HG02852 (cell line): Measurements from ENCODE around the gene UBE2C.

Source experiments
- ATAC-seq: cut with Tn5 transposase; IDR thresholded peaks from one replicate; pipeline ENCODE4 v1.9.1; 2021; ENCODE audit warnings: mild to moderate bottlenecking, moderate library complexity; ENCODE audit not compliant: unreplicated experiment

The UBE2C gene

DNA sequence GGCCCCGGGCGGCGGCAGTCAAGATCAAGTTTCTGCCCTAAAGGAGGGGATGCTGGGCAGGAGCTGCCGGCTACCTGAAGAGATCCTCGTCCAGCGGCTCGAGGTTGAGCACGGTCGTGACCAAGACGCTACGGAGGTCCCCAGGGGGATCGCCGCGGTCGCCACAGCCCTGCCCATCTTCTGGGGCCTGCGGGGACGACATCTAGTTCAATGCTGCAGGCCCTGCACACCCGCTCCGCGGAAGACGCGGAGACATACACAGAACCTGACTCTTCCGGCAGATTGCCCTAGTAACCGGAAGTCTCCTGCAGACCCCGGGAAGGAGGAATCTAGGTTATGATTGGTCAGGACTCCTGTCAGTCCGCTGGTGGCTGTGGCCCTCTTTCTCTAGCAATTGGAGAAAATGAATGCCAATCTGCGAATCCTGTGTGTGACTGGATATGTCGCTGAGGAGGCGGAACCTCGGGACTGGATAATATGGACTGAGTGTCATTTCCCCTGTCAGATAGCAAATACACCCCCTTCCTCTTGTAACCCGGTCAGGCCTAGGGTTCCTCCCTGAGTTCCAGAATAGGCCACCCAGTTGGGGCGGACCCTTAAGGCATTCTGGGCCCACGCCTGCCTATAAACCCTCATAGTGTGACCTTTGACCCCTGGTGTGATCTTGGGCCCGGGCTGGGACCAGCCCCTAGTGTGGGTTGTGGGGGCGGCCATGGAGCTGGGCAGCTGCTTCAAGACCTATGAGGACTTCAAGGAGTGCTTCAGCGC lies 44.9 kb downstream of the UBE2C start, which contains the start of the genes ACOT8 and ZSWIM3:
ACOT8 (minus strand) TSS at position 279 of the 768 bp plus-strand sequence; CDS start at position 202, 77 bp downstream.
ZSWIM3 (plus strand) TSS at position 501 of the 768 bp plus-strand sequence; CDS start at position 713, 212 bp downstream.
- ATAC-seq = peak; percentile 96

DNA sequence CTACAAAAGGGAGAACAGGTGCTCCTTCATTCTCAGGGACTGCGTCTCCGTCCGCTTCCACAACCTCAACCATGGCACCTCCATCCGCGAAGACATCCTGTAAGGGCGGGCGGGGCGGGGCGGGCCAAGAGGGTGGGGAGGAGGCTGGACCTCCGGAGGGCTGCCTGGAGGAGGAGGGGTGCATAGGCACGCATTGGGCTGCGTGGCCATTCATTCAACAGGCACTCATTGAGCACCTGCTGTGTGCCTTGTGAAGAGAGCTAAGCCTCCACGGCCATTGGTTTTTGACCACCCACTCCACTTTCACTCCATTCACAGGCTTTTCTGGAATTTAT lies 45.4 kb downstream of the UBE2C start:
- peak; percentile 19 for ATAC-seq

DNA sequence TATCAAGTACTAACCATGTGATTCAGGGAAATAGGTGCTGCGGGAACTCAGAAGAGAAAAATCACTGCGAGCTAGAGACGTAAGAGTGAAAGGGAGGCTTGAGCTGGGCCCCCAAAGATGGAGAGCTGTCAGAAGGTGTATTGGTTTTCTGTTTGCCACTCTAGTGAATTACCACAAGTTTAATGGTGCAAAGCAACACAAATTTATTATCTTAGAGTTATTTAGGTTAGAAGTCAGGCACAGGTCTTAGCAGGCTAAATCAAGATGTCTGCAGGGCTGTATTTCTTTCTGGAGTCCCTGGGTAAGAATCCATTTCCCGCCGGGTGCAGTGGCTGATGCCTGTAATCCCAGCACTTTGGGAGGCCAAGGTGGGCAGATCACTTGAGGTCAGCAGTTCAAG lies 47.5 kb downstream of the UBE2C start:
- no peak for ATAC-seq

DNA sequence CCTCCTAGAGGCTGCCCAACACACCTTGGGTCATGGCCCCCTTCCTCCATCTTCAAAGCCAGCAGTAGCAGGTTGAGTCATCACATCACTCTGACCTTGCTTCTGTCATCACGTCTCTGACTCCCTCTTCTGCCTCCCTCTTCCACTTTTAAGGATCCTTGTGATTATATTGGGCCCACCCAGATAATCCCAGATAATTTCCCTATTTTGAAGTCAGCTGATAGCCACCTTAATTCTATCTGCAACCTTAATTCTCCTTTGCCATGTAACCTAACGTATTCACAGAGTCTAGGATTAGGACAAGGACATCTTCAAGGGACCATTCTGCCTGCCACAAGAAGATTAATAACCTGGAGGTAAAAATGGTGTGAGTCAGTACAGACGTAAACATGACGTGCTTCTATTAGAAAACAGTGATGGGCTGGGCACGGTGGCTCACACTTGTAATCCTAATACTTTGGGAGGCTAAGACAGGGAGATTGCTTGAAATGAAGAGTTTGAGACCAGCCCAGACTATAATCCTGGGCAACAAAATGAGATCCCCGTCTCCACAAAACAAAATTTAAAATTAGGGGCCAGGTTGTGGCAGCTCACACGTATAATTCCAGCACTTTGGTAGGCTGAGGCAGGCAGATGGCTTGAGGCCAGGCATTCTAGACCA lies 48.2 kb downstream of the UBE2C start:
- ATAC-seq = no peak

DNA sequence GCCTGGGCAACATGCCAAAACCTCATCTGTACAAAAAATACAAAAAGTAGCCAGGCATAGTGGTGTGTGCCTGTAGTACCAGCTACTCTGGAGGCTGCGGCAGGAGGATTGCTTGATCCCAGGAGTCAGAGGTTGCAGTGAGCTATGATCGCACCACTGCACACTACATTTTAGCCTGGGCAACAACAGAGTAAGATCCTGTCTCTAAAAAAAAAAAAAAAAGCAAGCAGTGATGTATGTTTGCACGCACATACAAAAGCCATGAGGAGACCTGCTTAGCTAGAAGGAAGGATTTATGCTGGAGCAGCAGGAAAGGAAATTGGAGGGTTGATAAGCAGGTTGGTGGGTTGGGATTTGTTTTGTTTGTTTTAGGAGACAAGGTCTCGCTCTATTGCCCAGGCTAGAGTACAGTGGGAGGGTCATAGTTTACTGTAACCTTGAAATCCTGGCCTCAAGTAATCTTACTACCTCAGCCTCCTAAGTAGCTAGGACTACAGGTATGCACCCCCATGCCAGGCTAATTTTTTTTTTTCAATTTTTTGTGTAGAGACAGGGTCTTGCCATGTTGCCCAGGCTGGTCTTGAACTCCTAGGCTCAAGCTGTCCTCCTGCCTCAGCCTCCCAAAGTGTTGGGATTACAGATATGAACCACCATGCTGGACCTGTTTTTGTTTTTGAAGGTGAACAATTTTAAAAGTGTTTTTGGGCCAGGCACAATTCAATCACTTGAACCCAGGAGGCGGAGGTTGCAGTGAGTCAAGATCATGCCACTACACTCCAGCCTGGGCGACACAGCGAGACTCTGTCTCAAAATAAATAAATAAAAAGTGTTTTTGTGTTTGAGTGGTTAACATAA lies 49.0 kb downstream of the UBE2C start:
- no peak for ATAC-seq

DNA sequence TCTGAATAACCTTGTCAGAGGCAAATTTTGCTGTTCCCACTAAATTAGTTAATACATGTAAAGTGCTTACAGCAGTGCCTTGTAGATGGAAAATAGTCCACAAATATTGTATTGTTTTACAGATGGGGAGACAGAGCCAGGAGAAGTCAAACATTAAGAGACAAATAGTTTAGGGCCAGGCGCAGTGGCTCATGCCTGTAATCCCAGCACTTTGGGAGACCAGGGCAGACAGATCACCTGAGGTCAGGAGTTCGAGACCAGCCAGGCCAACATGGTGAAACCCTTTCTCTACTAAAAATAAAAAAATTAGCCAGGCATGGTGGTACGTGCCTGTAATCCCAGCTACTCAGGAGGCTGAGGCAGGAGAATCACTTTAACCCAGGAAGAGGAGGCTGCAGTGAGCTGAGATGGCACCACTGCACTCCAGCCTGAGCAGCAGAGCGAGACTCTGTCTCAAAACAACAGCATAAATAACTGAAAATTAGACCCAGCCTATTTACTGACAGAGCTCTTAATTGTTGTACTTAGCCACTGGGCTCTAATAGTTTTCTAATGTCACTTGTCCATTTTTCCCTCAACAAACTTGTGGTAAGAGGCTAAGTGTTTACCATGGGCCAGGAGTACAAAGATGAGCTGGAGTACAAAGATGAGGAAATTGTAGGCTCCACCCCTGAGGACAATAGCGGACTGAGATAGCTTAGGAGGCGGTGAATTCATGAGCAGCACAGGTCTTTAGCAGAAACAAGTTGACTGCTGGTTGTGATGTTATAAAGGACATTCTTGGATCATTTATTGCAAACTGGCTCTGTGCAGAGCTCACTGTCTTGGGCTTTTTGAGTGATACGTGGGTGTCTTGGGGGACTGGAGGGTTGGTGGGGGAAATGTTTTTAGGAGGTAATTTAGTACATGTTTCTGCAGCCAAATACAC lies 51.4 kb downstream of the UBE2C start:
- ATAC-seq = no peak

DNA sequence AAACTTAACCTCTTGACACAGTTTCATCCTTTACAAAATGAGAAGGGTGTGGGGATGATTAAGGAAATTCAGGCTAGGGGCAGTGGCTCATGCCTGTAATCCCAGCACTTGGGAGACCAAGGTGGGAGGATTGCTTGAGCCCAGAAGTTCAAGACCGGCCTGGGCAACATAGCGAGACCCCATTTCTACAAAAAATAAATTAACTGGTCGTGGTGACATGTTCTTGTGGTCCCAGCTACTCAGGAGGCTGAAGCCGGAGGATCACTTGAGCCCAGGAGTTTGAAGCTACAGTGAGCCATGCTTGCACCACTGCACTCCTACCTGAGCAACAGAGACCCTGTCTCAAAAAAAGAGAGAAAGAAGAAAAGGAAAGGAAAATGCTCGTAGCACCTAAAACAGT lies 54.0 kb downstream of the UBE2C start:
- ATAC-seq = no peak
